ENCODE data around the gene SLC38A6.

- TF ChIP-seq CTCF (conservative IDR thresholded peaks at IDR 0.05; ENCODE audit: low read depth, low read length) (no peak), EZH2 (IDR thresholded peaks at IDR 0.05; ENCODE audit: borderline replicate concordance, low read depth, low read length, poor library complexity, severe bottlenecking) (no peak)
Observed at GRCh38 chr14:60933920-60934655, 47.0 kb upstream of the SLC38A6 start.

Data from A673 (cell line).